ENCODE results near the gene KDM4D.

DNA sequence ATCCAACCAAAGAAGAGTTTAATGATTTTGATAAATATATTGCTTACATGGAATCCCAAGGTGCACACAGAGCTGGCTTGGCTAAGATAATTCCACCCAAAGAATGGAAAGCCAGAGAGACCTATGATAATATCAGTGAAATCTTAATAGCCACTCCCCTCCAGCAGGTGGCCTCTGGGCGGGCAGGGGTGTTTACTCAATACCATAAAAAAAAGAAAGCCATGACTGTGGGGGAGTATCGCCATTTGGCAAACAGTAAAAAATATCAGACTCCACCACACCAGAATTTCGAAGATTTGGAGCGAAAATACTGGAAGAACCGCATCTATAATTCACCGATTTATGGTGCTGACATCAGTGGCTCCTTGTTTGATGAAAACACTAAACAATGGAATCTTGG lies 23.9 kb downstream of the KDM4D start:
- TF ChIP-seq POLR2AphosphoS5 (IDR thresholded peaks at IDR 0.05; ENCODE audit: low read depth, low read length): no peak
- TF ChIP-seq, protein P1, sequence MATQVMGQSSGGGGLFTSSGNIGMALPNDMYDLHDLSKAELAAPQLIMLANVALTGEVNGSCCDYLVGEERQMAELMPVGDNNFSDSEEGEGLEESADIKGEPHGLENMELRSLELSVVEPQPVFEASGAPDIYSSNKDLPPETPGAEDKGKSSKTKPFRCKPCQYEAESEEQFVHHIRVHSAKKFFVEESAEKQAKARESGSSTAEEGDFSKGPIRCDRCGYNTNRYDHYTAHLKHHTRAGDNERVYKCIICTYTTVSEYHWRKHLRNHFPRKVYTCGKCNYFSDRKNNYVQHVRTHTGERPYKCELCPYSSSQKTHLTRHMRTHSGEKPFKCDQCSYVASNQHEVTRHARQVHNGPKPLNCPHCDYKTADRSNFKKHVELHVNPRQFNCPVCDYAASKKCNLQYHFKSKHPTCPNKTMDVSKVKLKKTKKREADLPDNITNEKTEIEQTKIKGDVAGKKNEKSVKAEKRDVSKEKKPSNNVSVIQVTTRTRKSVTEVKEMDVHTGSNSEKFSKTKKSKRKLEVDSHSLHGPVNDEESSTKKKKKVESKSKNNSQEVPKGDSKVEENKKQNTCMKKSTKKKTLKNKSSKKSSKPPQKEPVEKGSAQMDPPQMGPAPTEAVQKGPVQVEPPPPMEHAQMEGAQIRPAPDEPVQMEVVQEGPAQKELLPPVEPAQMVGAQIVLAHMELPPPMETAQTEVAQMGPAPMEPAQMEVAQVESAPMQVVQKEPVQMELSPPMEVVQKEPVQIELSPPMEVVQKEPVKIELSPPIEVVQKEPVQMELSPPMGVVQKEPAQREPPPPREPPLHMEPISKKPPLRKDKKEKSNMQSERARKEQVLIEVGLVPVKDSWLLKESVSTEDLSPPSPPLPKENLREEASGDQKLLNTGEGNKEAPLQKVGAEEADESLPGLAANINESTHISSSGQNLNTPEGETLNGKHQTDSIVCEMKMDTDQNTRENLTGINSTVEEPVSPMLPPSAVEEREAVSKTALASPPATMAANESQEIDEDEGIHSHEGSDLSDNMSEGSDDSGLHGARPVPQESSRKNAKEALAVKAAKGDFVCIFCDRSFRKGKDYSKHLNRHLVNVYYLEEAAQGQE (IDR thresholded peaks at IDR 0.05; ENCODE audit: insufficient read depth in 1 of 2, low read depth in 2 of 2, low read length in 2 of 2): no peak
- TF ChIP-seq TAF1 (IDR thresholded peaks at IDR 0.05; ENCODE audit: borderline replicate concordance, insufficient read depth, low read length): no peak

Data from PFSK-1 (cell line).